ENCODE measurements around the gene KIF3A.

The KIF3A gene

GRCh38 chr5:132736853-132737833, at the start of gene KIF3A:
Gene KIF3A, minus strand, starts transcription at chr5:132737546. Its CDS starts 127 bp downstream, at chr5:132737419.
- TF ChIP-seq CTCF (IDR thresholded peaks at IDR 0.05; ENCODE audit: low read depth, low read length), result no peak
- DNase-seq (ENCODE audit: extremely low read depth, low read depth), result peak; percentile 81

DNA sequence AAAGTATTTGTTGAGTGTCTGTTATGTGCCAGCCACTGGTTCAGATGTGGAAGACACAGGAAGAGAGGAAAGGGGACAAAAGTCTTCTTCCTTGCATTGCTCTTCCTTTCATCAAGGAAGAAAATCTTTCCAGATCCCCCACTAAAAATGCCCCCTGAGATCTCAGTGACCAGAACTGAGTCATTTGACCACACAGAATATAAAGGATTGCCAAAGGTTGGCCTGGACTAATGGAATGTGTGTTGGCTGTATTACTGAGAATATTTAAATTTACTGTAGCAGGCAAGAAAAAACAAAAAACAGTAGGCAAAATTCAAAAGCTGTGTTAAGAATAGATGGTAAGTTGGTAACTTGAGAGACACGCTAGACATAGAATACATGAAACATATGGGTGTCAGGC, 49.7 kb upstream of the KIF3A start:
- no peak for TF ChIP-seq CTCF (IDR thresholded peaks at IDR 0.05; ENCODE audit: low read depth, low read length)
- no peak for DNase-seq (ENCODE audit: extremely low read depth, low read depth)

DNA sequence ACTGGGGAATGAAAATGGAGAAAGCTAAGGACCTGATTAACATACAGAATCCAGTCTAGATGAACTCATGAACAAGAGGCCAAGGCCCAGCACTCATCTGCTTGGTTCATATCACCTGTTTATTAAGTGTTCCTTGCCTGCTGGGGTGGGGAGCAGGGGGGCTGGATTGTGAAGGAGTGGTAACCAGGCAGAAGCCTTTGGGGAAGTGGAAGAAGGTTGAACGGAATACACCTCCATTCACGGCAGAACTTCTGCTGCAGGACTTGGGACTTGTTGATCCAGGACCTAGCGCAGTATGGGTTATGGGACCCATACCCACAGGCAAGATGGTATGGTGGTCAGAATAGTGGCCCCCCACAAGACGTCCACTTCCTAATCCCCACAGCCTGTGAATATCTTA, 48.5 kb upstream of the KIF3A start:
- no peak for DNase-seq (ENCODE audit: extremely low read depth, low read depth)
- TF ChIP-seq CTCF (IDR thresholded peaks at IDR 0.05; ENCODE audit: low read depth, low read length), result no peak

GRCh38 chr5:132785365-132785764, 48.0 kb upstream of the KIF3A start:
- no peak for DNase-seq (ENCODE audit: extremely low read depth, low read depth)
- no peak for TF ChIP-seq CTCF (IDR thresholded peaks at IDR 0.05; ENCODE audit: low read depth, low read length)

GRCh38 chr5:132782101-132782500, 44.8 kb upstream of the KIF3A start:
- no peak for DNase-seq (ENCODE audit: extremely low read depth, low read depth)
- TF ChIP-seq CTCF (IDR thresholded peaks at IDR 0.05; ENCODE audit: low read depth, low read length), result no peak

GRCh38 chr5:132781029-132781428, 43.7 kb upstream of the KIF3A start:
- TF ChIP-seq CTCF (IDR thresholded peaks at IDR 0.05; ENCODE audit: low read depth, low read length), result no peak
- no peak for DNase-seq (ENCODE audit: extremely low read depth, low read depth)

DNA sequence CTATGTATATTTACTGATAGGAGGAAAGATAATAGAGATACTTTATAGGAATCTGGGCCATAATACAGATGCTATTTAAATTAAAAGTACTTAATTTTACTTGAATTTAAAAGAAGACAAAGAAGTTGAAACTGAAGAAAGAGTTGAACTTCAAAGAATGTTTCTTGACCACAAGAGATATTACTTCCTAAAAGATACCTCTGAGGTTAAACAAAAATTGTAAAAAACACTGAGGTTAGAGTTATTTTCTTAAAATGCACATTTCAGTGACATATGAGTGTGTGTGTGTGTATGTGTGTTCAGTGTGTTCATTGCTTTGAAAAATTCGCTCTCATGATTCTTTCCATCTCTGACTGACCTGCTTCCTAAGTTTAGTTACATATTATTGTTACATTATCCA, 43.2 kb upstream of the KIF3A start:
- TF ChIP-seq CTCF (IDR thresholded peaks at IDR 0.05; ENCODE audit: low read depth, low read length), result no peak
- no peak for DNase-seq (ENCODE audit: extremely low read depth, low read depth)

All from AG09319 (cell line).